H1 (cell line): ENCODE measurements around the gene LRRC4. TPM values are rescaled to one million over a fixed set of nuclear protein-coding genes. Genes with fewer than 3 reads are reported as not detected.

Experiments
- polyA plus RNA-seq, 7 experiments: library from polyadenylated mRNA; depleted of rRNA in 3 of 7; stranded (reverse) in 5 of 7; unstranded in 2 of 7; fragments of >200 nt in 5 of 7; fragments of 200-250 nt in 2 of 7; gene quantifications; 1 replicate in 5 of 7; 2 replicates in 1 of 7; 4 replicates in 1 of 7; pipeline versions ENCODE4 v1.2.1 to v1.2.3, GENCODE V29; 2011 to 2013; ENCODE audit warnings: missing spikeins in 2 of 7, mixed read lengths in 2 of 7
- total RNA-seq: library from RNA; stranded (reverse); fragmentation: NEBNext Ultra II Directional; extraction: Animal tissue kit (Norgen Biotek cat#: 25700); gene quantifications from 2 replicates; pipeline ENCODE4 v1.2.1, GENCODE V29; 2021
- TF ChIP-seq, protein P1 (sequence below): IDR thresholded peaks from 2 replicates; pipeline ENCODE4 v1.6.1; 2012; ENCODE audit warnings: low read length, inconsistent platforms

LRRC4 gene
- total and polyA plus RNA-seq, 2 of the 8 experiments (the other 6 are each of a cell fraction or from before 2014, with no cell fraction given) = 13.4 to 16.4 TPM

DNA sequence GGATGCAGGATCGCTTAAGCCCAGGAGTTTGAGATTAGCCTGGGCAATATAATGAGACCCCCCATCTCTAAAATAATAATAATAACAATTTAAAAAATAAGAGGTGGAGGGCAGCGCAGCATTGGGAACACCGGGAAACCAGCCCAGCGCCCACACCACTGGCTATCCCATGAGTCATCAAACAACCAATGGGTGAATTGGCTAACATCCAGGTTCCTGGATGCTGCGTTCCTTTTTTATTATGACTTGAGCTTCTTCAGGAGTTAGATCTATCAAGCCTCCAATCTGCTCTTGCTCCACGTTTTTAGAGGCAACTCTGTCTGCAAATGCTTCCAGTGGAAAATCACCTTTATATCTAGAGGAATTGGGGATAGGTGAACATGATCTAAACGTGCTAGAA is 10.0 kb upstream of the LRRC4 start (continued):
- TF ChIP-seq, protein P1, sequence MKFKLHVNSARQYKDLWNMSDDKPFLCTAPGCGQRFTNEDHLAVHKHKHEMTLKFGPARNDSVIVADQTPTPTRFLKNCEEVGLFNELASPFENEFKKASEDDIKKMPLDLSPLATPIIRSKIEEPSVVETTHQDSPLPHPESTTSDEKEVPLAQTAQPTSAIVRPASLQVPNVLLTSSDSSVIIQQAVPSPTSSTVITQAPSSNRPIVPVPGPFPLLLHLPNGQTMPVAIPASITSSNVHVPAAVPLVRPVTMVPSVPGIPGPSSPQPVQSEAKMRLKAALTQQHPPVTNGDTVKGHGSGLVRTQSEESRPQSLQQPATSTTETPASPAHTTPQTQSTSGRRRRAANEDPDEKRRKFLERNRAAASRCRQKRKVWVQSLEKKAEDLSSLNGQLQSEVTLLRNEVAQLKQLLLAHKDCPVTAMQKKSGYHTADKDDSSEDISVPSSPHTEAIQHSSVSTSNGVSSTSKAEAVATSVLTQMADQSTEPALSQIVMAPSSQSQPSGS = no peak
